Keratinocyte (primary cell): ENCODE data around the gene PRKCA.

ENCODE experiments used
- CTCF ChIP-seq, 3 experiments: IDR thresholded peaks in 1 of 3; conservative IDR thresholded peaks in 1 of 3; optimal IDR thresholded peaks in 1 of 3; 2 replicates in 2 of 3; 3 replicates in 1 of 3; pipeline versions ENCODE3 to v1.5.1; 2011; ENCODE audit warnings: low read length in 3 of 3, mild to moderate bottlenecking in 3 of 3, moderate library complexity in 2 of 3, control low read depth in 1 of 3, inconsistent platforms in 1 of 3; ENCODE audit not compliant: insufficient read depth in 2 of 3; ENCODE audit errors: extremely low read depth in 1 of 3
- EZH2 ChIP-seq: IDR thresholded peaks from one replicate; pipeline ENCODE4 v1.6.1; 2012; ENCODE audit warnings: inconsistent platforms, mild to moderate bottlenecking, low read length, moderate library complexity

GRCh38 chr17:66664336-66664735 is 361.9 kb downstream of the PRKCA start:
- no peak for TF ChIP-seq CTCF (optimal IDR thresholded peaks at IDR 0.05 in 1 of 3, IDR thresholded peaks at IDR 0.05 in 1 of 3, conservative IDR thresholded peaks at IDR 0.05 in 1 of 3; ENCODE audit: extremely low read depth in 1 of 3, insufficient read depth in 2 of 3, low read length in 3 of 3)
- no peak for TF ChIP-seq EZH2
